ENCODE data around the gene MYO1E. TPM values are rescaled to one million over a fixed set of nuclear protein-coding genes. Genes with fewer than 3 reads are reported as not detected.
"Not testable (repeated sequence)": the region's sequence is repeated elsewhere in the genome, so short reads cannot be mapped to it uniquely, and the experiment has no call there.

The MYO1E gene
- total RNA-seq, 1 donor from 2014 or later: 403 TPM

GRCh38 chr15:59152694-59153450, 219.8 kb downstream of the MYO1E start:
- no peak for TF ChIP-seq CTCF (conservative IDR thresholded peaks at IDR 0.05; ENCODE audit: low read depth, low read length)
- no peak for DNase-seq (ENCODE audit: low read depth)
- H3K4me3 ChIP-seq (ENCODE audit: low read depth, low read length): no peak overlapping the region

GRCh38 chr15:59150185-59150584, 222.5 kb downstream of the MYO1E start:
- DNase-seq (ENCODE audit: low read depth): no peak
- no peak for TF ChIP-seq CTCF (conservative IDR thresholded peaks at IDR 0.05; ENCODE audit: low read depth, low read length)
- H3K4me3 ChIP-seq (ENCODE audit: low read depth, low read length): no peak overlapping the region

- no peak overlapping the region for H3K4me3 ChIP-seq (ENCODE audit: low read depth, low read length)
- DNase-seq (ENCODE audit: low read depth): no peak
These were observed 224.4 kb downstream of the MYO1E start for GRCh38 chr15:59148153-59148833.

GRCh38 chr15:59147666-59148065, 225.0 kb downstream of the MYO1E start:
- no peak overlapping the region for H3K4me3 ChIP-seq (ENCODE audit: low read depth, low read length)
- TF ChIP-seq CTCF (conservative IDR thresholded peaks at IDR 0.05; ENCODE audit: low read depth, low read length): no peak
- DNase-seq (ENCODE audit: low read depth): no peak

More at GRCh38 chr15:59148153-59148833, 224.4 kb downstream of the MYO1E start:
- TF ChIP-seq CTCF (conservative IDR thresholded peaks at IDR 0.05; ENCODE audit: low read depth, low read length): no peak

- TF ChIP-seq CTCF (conservative IDR thresholded peaks at IDR 0.05; ENCODE audit: low read depth, low read length): peak; percentile 15
- not testable (repeated sequence) for DNase-seq (ENCODE audit: low read depth); H3K4me3 ChIP-seq (ENCODE audit: low read depth, low read length)
These were observed 228.1 kb downstream of the MYO1E start for GRCh38 chr15:59144594-59144993.

- no peak for TF ChIP-seq CTCF (conservative IDR thresholded peaks at IDR 0.05; ENCODE audit: low read depth, low read length)
- no peak overlapping the region for H3K4me3 ChIP-seq (ENCODE audit: low read depth, low read length)
- DNase-seq (ENCODE audit: low read depth): no peak
These were observed 229.4 kb downstream of the MYO1E start for GRCh38 chr15:59143281-59143680.

Measured in epithelial cell of proximal tubule (primary cell).